ENCODE measurements around the gene PHACTR4.

DNA sequence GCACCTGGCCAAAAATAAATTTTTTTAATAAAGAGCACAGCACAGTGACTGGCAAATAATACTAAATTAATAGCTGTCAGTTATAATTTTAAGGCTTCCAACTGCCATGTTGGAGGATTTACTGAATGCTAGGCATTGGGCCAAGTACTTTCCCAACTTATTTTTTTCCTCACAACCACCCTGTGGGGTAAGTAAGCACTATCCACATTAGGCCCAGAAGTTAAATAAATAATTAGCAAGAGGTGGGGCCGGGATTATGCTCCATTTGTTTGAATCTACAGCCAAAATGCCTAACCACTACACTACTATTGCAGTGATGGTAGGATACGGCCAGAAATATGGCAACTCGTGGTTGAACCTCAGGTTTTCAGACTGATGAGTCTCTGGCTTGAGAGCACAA lies 178.8 kb downstream of the PHACTR4 start:
- no peak for TF ChIP-seq RAD21 (IDR thresholded peaks at IDR 0.05 in 1 of 2, conservative IDR thresholded peaks at IDR 0.05 in 1 of 2; ENCODE audit: low read depth in 2 of 2, low read length in 2 of 2)
- TF ChIP-seq, protein P1, sequence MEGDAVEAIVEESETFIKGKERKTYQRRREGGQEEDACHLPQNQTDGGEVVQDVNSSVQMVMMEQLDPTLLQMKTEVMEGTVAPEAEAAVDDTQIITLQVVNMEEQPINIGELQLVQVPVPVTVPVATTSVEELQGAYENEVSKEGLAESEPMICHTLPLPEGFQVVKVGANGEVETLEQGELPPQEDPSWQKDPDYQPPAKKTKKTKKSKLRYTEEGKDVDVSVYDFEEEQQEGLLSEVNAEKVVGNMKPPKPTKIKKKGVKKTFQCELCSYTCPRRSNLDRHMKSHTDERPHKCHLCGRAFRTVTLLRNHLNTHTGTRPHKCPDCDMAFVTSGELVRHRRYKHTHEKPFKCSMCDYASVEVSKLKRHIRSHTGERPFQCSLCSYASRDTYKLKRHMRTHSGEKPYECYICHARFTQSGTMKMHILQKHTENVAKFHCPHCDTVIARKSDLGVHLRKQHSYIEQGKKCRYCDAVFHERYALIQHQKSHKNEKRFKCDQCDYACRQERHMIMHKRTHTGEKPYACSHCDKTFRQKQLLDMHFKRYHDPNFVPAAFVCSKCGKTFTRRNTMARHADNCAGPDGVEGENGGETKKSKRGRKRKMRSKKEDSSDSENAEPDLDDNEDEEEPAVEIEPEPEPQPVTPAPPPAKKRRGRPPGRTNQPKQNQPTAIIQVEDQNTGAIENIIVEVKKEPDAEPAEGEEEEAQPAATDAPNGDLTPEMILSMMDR (IDR thresholded peaks at IDR 0.05; ENCODE audit: control extremely low read depth in 1 of 3, insufficient read depth in 1 of 3, low read depth in 1 of 3, low read length in 3 of 3): no peak
- no peak for TF ChIP-seq NRF1 (IDR thresholded peaks at IDR 0.05; ENCODE audit: low read depth, low read length)
- TF ChIP-seq EZH2 (IDR thresholded peaks at IDR 0.05; ENCODE audit: low read depth, low read length, severe bottlenecking): no peak

Data from H1 (cell line).